IMR-90 (cell line): ENCODE data around the gene AUTS2. TPM values are rescaled to one million over a fixed set of nuclear protein-coding genes. Genes with fewer than 3 reads are reported as not detected.

Source experiments
- ATAC-seq: fragments of 200-7000 bp; cut with Tn5 transposase; 2 replicates; pipeline ENCODE4 v1.9.1; 2020; ENCODE audit warnings: low read depth, mild to moderate bottlenecking, moderate library complexity
- BruUV-seq: library from RNA; stranded (reverse); fragments of 400-500 nt; replicated peaks from 2 replicates; lab custom pipeline; 2021; lab: Mats Ljungman, UMichigan
- CTCF ChIA-PET: fragments of 300-600 bp; formaldehyde crosslinking; extraction: SDS; loops from one replicate; lab custom pipeline; 2021; ENCODE audit warnings: antibody characterized with exemption; lab: Yijun Ruan, JAX
- POLR2A ChIA-PET: fragments of 300-600 bp; sonication (Branson Sonifier 250); formaldehyde crosslinking; loops from one replicate; lab custom pipeline; 2022; ENCODE audit warnings: antibody characterized with exemption; ENCODE audit not compliant: unreplicated experiment; lab: Charles Lee
- DNase-seq: peaks from one replicate; pipeline ENCODE4 v3.0.0; 2013
- H2AFZ ChIP-seq: replicated peaks from 2 replicates; pipeline ENCODE3; 2013; ENCODE audit warnings: low read length, mild to moderate bottlenecking; ENCODE audit not compliant: poor library complexity
- H2AK5ac ChIP-seq: 2 replicates; pipeline ENCODE4 v1.6.1; 2013; ENCODE audit warnings: low read depth, low read length, inconsistent platforms
- H2AK9ac ChIP-seq: replicated peaks from 2 replicates; pipeline ENCODE3; 2013; ENCODE audit warnings: mild to moderate bottlenecking, low read depth, low read length, moderate library complexity; ENCODE audit not compliant: poor library complexity
- H2BK120ac ChIP-seq: 2 replicates; pipeline ENCODE4 v1.6.1; 2013; ENCODE audit warnings: low read depth, low read length, inconsistent platforms
- H2BK15ac ChIP-seq: 3 replicates; pipeline ENCODE4 v1.6.1; 2013; ENCODE audit warnings: low read depth, low read length, inconsistent platforms
- H2BK20ac ChIP-seq: 2 replicates; pipeline ENCODE4 v1.6.1; 2013; ENCODE audit warnings: low read depth, mild to moderate bottlenecking, inconsistent platforms, low read length, moderate library complexity
- H2BK5ac ChIP-seq: 2 replicates; pipeline ENCODE4 v1.6.1; 2013; ENCODE audit warnings: mild to moderate bottlenecking, low read depth, low read length, inconsistent platforms; ENCODE audit not compliant: poor library complexity, severe bottlenecking
- H3K14ac ChIP-seq: replicated peaks from 2 replicates; pipeline ENCODE4 v1.6.1; 2013; ENCODE audit warnings: low read depth, low read length, inconsistent platforms
- H3K18ac ChIP-seq: 2 replicates; pipeline ENCODE4 v1.6.1; 2013; ENCODE audit warnings: low read depth, low read length, control low read depth
- H3K23ac ChIP-seq: 2 replicates; pipeline ENCODE4 v1.6.1; 2013; ENCODE audit warnings: low read depth, low read length, inconsistent platforms
- H3K27ac ChIP-seq: 2 replicates; pipeline ENCODE4 v1.5.1; 2013; ENCODE audit warnings: mild to moderate bottlenecking, control low read depth, low read length; ENCODE audit not compliant: insufficient read depth
- H3K27me3 ChIP-seq: 2 replicates; pipeline ENCODE4 v1.6.1; 2013; ENCODE audit warnings: low read length; ENCODE audit not compliant: control insufficient read depth, insufficient read depth
- H3K36me3 ChIP-seq: 2 replicates; pipeline ENCODE4 v1.6.1; 2013; ENCODE audit warnings: low read length, mixed read lengths; ENCODE audit not compliant: control insufficient read depth, insufficient read depth
- H3K4ac ChIP-seq: 2 replicates; pipeline ENCODE4 v1.6.1; 2013; ENCODE audit warnings: low read depth, low read length, inconsistent platforms
- H3K4me1 ChIP-seq: 2 replicates; pipeline ENCODE4 v1.6.1; 2013; ENCODE audit warnings: low read length, mixed read lengths; ENCODE audit not compliant: control insufficient read depth, insufficient read depth
- H3K4me2 ChIP-seq: 2 replicates; pipeline ENCODE4 v1.6.1; 2013; ENCODE audit warnings: low read depth, mild to moderate bottlenecking, control low read depth, low read length, moderate library complexity
- H3K4me3 ChIP-seq: 2 replicates; pipeline ENCODE4 v1.5.1; 2013; ENCODE audit warnings: low read depth, mild to moderate bottlenecking, control low read depth, low read length, moderate library complexity; ENCODE audit not compliant: insufficient read depth
- H3K56ac ChIP-seq: 2 replicates; pipeline ENCODE4 v1.6.1; 2013; ENCODE audit warnings: low read length, inconsistent platforms; ENCODE audit not compliant: insufficient read depth; ENCODE audit errors: extremely low read depth
- H3K79me1 ChIP-seq, 2 experiments: 2 replicates each; pipeline ENCODE4 v1.6.1; 2013; ENCODE audit warnings: low read length in 2 of 2, inconsistent platforms in 1 of 2, low read depth in 1 of 2
- H3K9ac ChIP-seq: 2 replicates; pipeline ENCODE4 v1.6.1; 2013; ENCODE audit warnings: low read depth, low read length, control low read depth
- H3K9me1 ChIP-seq: 2 replicates; pipeline ENCODE4 v1.6.1; 2013; ENCODE audit warnings: low read length, inconsistent platforms; ENCODE audit not compliant: insufficient read depth
- H3K9me3 ChIP-seq: 2 replicates; pipeline ENCODE4 v1.6.1; 2013; ENCODE audit warnings: low read length; ENCODE audit not compliant: control insufficient read depth, insufficient read depth
- H4K20me1 ChIP-seq: 2 replicates; pipeline ENCODE4 v1.6.1; 2013; ENCODE audit warnings: low read length, inconsistent platforms; ENCODE audit not compliant: insufficient read depth
- H4K5ac ChIP-seq: 2 replicates; pipeline ENCODE4 v1.6.1; 2013; ENCODE audit warnings: mild to moderate bottlenecking, low read depth, low read length, control low read depth
- H4K8ac ChIP-seq, 2 experiments: 2 replicates each; pipeline ENCODE4 v1.6.1; 2013; ENCODE audit warnings: low read depth in 2 of 2, low read length in 2 of 2, control low read depth in 1 of 2, inconsistent platforms in 1 of 2
- H4K91ac ChIP-seq: 2 replicates; pipeline ENCODE4 v1.6.1; 2013; ENCODE audit warnings: low read depth, low read length, inconsistent platforms; ENCODE audit not compliant: insufficient read depth
- BHLHE40 ChIP-seq: fragments of 150-350 bp; IDR thresholded peaks from 2 replicates; pipeline ENCODE4 v1.6.1; 2016; ENCODE audit warnings: mild to moderate bottlenecking, low read depth, low read length
- CHD1 ChIP-seq: IDR thresholded peaks from 2 replicates; pipeline ENCODE4 v1.6.1; 2012; ENCODE audit warnings: low read depth, low read length, improper control_type of control experiment
- FOS ChIP-seq: fragments of 150-350 bp; IDR thresholded peaks from 2 replicates; pipeline ENCODE4 v1.6.1; 2016; ENCODE audit warnings: low read depth, low read length
- MXI1 ChIP-seq: IDR thresholded peaks from 2 replicates; pipeline ENCODE4 v1.6.1; 2012; ENCODE audit warnings: low read depth, mild to moderate bottlenecking, low read length, moderate library complexity, borderline replicate concordance
- NFE2L2 ChIP-seq: fragments of 150-350 bp; IDR thresholded peaks from 2 replicates; pipeline ENCODE4 v1.6.1; 2016; ENCODE audit warnings: low read depth, mild to moderate bottlenecking, low read length
- RAD21 ChIP-seq: IDR thresholded peaks from 2 replicates; pipeline ENCODE4 v1.6.1; 2012; ENCODE audit warnings: low read length, improper control_type of control experiment
- RCOR1 ChIP-seq: IDR thresholded peaks from 2 replicates; pipeline ENCODE4 v1.6.1; 2012; ENCODE audit warnings: mild to moderate bottlenecking, low read length, improper control_type of control experiment; ENCODE audit not compliant: insufficient replicate concordance
- SMC3 ChIP-seq: fragments of 150-350 bp; IDR thresholded peaks from 2 replicates; pipeline ENCODE4 v1.6.1; 2016; ENCODE audit warnings: low read depth, mild to moderate bottlenecking, antibody characterized with exemption, low read length, moderate library complexity
- USF2 ChIP-seq: fragments of 150-350 bp; IDR thresholded peaks from 2 replicates; pipeline ENCODE4 v1.6.1; 2017; ENCODE audit warnings: mild to moderate bottlenecking, antibody characterized with exemption, low read length, low read depth
- WGBS, 2 experiments: methylation state at CpG; one replicate each; pipeline versions ENCODE4 v1.1.5 to v1.1.7; 2013; ENCODE audit warnings: missing lambda C conversion rate in 2 of 2; ENCODE audit not compliant: insufficient read length in 1 of 2; ENCODE audit errors: extremely low coverage in 2 of 2; 5-methylcytosine and 5-hydroxymethylcytosine counted together
- dilution Hi-C: fragments of 300-500 bp; cut with HindIII; formaldehyde crosslinking; loops from one replicate; pipeline ENCODE4 v1.14.3; 2018; ENCODE audit warnings: low sequenced_read_pairs; ENCODE audit not compliant: unreplicated experiment
- in situ Hi-C: fragments of 300-500 bp; cut with MboI; formaldehyde crosslinking; loops from 3 replicates; pipeline ENCODE4 v1.14.3; 2019; ENCODE audit warnings: low sequenced_read_pairs, inconsistent platforms, mixed read lengths
- intact Hi-C: fragments of 100-400 bp; cut with micrococcal nuclease; formaldehyde crosslinking; loops from 2 replicates; pipeline ENCODE4 v1.10.0; 2022
- polyA plus RNA-seq, 3 experiments: library from polyadenylated mRNA; depleted of rRNA; stranded (reverse); fragments of >200 nt; gene quantifications; 2 replicates each; pipeline ENCODE4 v1.2.3, GENCODE V29; 2012; ENCODE audit warnings: low replicate concordance in 1 of 3
- total RNA-seq: library from RNA; depleted of rRNA; stranded (reverse); fragments of >200 nt; gene quantifications from 2 replicates; pipeline ENCODE4 v1.2.3, GENCODE V29; 2012
- TF ChIP-seq, protein P1 (sequence below): conservative IDR thresholded peaks from 2 replicates; pipeline ENCODE4 v1.5.1; 2012; ENCODE audit warnings: mild to moderate bottlenecking, low read depth, low read length, improper control_type of control experiment

AUTS2 gene
- total and polyA plus RNA-seq, 2 of the 4 experiments (the other 2 are of a cell fraction): 0.90 to 3.0 TPM

DNA sequence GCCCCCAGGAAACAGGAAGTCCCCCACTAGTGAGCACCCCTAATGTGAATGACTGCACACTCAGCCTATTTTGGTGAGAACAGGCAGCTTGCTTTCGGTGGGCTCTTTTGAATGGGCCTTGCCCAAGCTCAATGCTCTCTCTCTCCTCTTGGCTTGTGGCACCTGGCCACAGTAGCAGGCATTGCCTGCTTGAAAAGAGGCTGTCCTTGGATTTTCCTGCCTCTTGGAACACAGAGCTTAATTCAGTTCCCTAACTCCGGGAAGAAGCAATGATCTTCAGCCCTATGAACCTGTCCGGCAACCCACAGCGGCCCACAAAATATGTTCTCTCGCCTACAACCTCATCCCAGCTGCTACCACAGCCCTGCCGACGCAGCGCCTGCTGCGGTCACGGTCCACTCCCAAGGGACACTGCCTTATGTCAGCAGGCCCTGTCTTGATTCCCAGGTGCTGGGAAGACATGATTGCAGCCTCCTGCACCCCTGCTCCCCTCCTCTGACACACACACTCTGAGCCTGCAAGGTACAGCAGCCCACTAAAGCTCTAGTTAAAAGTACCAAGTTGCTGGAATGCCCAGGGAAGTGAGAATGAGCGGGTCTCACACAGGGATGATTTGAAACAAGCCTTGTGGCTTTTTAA lies 818.2 kb downstream of the AUTS2 start:
- no peak overlapping the region for H3K9ac ChIP-seq
- H3K56ac ChIP-seq: no peak overlapping the region
- H3K18ac ChIP-seq: no peak overlapping the region
- no peaks in the 10 kb centered on the region for H3K27me3 ChIP-seq
- no peak overlapping the region for H3K23ac ChIP-seq
- H2AK9ac ChIP-seq: no peak overlapping the region
- CTCF ChIA-PET: interaction anchor here (1.4 kb wide), 1 partner anchor 282 kb away, joined by 3 read pairs; no protein-coding TSS in a partner anchor
- intact Hi-C loops (no loop called here), dilution Hi-C loops (no loop called here), in situ Hi-C loops (no loop called here)
- POLR2A ChIA-PET: no interaction called here
- no peak overlapping the region for H4K8ac ChIP-seq
- no peak overlapping the region for H4K5ac ChIP-seq
- H3K36me3 ChIP-seq: no peaks in the 10 kb centered on the region
- H3K14ac ChIP-seq: no peak overlapping the region
- no peaks in the 10 kb centered on the region for H3K4me1 ChIP-seq
- no peak overlapping the region for H2BK20ac ChIP-seq
- H3K4me3 ChIP-seq: no peak overlapping the region
- H3K9me1 ChIP-seq: no peaks in the 10 kb centered on the region
- H3K4me2 ChIP-seq: no peak overlapping the region
- no peak overlapping the region for H2BK5ac ChIP-seq
- 81% methylated on average over 5 of the region's 11 CpGs; no CpG with 5 or more reads in 1 of the 2 experiments for WGBS, 2 experiments
- no peaks in the 10 kb centered on the region for H3K9me3 ChIP-seq
- no peak overlapping the region for H3K27ac ChIP-seq
- no peak for ATAC-seq
- no peak for DNase-seq
- H3K4ac ChIP-seq: no peak overlapping the region
- H2AFZ ChIP-seq: no peak overlapping the region
- H2BK15ac ChIP-seq: no peak overlapping the region
- H4K20me1 ChIP-seq: no peaks in the 10 kb centered on the region
- TF ChIP-seq FOS (no peak), RAD21 (no peak), NFE2L2 (no peak), MXI1 (no peak), USF2 (no peak), RCOR1 (no peak), SMC3 (no peak), CHD1 (no peak), BHLHE40 (no peak)
- TF ChIP-seq, protein P1, sequence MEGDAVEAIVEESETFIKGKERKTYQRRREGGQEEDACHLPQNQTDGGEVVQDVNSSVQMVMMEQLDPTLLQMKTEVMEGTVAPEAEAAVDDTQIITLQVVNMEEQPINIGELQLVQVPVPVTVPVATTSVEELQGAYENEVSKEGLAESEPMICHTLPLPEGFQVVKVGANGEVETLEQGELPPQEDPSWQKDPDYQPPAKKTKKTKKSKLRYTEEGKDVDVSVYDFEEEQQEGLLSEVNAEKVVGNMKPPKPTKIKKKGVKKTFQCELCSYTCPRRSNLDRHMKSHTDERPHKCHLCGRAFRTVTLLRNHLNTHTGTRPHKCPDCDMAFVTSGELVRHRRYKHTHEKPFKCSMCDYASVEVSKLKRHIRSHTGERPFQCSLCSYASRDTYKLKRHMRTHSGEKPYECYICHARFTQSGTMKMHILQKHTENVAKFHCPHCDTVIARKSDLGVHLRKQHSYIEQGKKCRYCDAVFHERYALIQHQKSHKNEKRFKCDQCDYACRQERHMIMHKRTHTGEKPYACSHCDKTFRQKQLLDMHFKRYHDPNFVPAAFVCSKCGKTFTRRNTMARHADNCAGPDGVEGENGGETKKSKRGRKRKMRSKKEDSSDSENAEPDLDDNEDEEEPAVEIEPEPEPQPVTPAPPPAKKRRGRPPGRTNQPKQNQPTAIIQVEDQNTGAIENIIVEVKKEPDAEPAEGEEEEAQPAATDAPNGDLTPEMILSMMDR: no peak
- no TSS peak for BruUV-seq
- no peaks in the 10 kb centered on the region for H3K79me1 ChIP-seq
- H2BK120ac ChIP-seq: no peak overlapping the region
- no peak overlapping the region for H2AK5ac ChIP-seq
- H4K91ac ChIP-seq: no peak overlapping the region
